Glomerular visceral epithelial cell (primary cell): ENCODE measurements around the gene SDK2.
"Not testable (repeated sequence)": the region's sequence is repeated elsewhere in the genome, so short reads cannot be mapped to it uniquely, and the experiment has no call there.

Source experiments
- DNase-seq: peaks from one replicate; pipeline ENCODE4 v3.0.0-alpha.2; 2016; ENCODE audit errors: extremely low spot score

The SDK2 gene

DNA sequence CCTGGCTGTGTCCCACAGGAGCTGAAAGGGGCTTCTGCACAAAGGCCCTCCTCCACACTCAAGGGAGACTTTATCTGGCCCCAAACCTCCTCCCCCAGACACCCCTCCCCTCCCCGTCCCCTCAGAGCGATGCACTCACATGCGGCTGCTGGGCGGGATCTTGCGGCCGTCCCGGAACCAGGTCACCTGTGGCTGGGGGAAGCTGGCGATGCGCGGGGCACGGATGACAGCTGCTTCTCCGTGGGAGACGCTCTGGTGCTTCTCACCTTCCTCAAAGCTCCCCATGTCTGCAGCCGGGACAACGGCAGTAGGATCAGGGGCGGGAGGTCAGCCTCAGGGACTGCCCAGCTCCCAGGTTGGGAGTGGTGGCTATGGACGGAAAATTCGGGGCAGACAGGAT, 188.5 kb downstream of the SDK2 start:
- no peak for DNase-seq

DNA sequence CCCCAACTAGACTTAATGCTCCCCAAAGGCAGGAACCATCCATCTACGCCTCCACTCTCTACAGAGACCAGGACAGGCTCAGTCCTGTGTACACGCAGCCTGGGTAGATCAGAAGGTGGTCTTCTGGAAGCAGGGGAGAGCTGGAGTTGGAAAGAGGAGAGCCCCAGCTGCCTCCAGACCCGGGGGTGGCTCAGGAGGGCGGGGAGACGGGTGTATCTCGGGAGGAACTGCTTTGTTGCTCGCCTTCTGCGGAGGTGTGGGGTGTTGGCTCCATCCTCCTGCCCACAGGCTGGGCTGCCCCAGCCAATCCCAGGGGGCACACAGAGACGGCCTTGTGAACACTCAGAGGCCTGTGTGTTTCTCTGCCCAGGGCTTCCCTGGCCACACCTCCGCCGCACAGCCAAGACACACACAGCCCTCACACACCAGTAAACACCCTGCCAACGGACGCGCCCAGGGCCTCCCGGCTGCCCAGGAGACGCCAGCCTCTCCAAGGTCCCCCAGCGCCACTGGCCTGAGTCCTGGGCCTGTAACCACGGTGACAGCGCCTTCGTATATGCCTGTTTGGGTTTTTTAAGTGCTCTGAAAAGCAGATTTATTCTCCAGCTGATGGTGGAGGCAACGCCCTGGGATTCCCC, 189.1 kb downstream of the SDK2 start:
- no peak for DNase-seq

DNA sequence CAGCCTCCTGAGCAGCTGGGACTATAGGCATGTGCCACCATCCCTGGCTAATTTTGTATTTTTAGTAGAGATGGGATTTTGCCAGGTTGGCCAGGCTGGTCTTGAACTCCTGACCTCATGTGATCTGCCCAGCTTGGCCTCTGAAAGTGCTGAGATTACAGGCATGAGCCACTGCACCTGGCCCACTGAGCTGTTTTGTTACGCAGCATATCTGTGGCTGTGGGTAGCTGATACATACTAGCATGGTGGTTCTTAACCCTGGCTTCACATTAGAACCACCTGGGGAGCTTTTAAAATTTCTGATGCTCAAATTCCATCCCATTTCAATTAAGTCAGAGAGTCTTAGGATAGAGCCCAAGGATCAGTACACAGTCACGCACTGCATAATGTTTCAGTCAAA, 190.8 kb downstream of the SDK2 start:
- DNase-seq: not testable (repeated sequence)

DNA sequence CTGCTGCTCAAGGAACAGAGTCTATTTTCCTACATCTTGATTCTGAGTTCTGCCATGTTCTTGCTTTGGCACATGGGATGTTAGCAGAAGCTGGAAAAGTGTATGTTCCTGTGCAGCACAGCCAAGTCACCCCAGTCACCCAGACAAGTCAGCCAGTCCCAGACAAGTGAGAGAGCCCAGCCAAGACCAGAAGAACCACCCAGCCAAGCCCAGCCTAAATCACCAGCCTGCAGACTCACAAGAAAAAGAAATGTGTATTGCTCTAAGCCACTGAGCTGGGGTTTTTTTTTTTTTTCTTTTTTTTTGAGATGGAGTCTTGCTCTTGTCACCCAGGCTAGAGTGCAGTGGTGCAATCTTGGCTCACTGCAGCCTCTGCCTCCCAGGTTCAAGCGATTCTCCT, 191.2 kb downstream of the SDK2 start:
- no peak for DNase-seq

DNA sequence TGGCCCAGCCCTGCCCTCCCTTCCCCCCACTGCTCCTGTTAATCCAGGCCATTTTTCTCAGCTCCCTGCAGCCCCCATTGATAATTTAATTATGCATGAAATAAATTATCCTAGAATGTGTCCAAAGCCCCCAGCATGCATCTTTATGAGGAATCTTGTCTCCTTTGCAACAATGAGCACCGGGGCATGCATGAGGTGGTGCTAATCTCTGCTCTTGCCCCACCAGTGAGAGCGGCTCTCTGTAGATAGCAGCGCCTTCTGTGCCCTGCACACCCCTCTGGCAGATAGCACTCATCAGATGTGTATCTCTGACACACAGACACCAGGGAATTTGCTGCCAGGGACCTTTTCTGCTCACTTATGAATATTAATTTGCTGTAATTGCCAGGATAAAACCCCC, 192.2 kb downstream of the SDK2 start:
- no peak for DNase-seq

DNA sequence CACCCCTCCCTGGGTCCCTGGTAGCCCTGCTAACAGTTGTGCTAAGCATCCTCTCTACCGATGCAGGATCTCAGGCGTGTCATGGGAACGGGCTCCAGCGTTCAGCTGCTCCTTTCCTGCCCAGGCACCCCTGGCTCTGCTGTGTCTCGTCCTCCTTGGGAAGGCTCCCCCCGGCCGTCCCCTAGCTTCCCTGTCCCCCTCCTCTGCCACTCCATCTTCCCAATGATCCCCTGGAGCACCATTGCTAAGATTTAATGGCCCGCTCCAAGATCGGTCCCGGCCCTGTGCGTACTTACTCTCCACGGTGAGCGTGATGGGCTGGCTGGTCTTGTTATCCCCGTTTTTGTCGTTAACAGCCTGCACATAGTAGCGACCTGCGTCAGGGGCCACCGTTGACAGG, 196.9 kb downstream of the SDK2 start:
- no peak for DNase-seq

DNA sequence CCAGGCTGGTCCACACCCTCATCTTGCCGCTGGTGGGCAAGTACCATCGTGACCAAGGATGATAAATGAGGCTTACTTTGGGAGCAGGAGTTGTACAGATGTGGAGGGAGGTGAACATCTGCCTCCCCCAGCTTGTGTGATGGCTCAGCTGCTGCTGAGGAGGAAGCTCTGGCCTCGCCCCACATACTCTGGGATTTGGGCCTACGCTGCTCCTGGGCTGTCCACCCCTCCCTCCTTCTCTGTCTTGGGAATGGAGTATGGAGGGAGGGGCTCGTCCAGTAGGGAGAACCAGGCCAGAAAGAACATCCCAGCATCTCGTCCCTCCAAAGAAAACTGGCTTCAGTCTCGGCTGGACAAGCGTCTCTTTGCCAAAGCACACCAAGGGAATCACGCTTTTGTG, 197.6 kb downstream of the SDK2 start:
- DNase-seq: no peak

DNA sequence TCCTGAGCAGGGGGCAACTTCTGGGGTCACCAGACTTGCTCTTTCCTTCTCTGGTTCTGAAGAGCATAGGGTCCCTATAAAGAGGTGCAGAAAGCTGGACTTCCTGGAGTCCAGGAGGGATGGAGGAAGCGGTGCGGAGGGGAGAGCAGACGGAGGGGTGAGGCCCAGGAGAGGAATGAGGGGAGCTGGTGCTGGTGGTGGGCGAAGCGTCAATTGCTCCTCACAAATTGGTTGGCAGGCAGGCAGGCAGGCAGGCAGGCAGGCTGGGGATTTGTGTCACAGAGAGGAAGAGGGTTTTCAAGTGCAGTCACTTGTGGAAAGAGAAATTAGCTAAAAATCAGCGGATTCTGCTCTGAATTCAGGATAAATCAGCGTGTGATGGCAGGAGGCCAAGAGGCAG, 198.8 kb downstream of the SDK2 start:
- DNase-seq: no peak

DNA sequence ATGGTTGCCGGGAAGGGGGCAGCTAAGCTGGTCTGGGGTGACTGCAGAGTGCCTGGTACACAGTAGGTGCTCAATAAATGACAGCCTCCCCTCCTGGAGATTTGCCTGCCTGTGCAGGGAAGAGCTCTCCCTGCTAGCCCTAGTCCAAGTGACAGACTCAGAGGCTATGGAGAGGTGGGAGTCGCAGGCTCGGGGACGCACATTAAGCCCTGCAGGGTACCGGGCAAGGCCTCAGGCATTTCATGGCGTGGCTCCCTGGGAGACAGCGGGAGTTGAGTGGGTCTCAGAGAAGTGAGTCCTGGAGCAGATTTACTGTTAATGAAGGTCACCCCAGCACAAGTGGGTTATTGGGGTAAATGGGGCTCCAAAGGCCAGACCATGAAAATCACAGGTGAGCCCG, 200.2 kb downstream of the SDK2 start:
- no peak for DNase-seq

DNA sequence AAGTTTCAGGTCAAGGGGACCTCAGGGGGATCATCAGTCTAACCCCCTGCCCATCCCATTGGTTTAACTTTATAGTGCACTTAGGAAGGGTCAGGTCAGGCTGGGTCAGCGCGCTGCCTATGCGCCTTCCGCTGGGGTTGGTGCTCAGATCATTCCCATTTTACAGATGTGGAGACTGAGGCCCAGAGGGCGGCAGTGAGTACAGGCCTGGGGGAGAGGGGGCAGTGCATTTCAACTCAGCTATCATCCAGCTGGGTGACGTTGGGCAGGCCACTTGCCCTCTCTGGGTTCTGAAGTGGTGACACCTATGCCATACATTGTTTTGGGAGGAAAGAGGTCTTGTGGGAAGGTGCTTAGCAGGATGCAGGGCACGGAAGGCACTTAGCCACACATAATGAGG, 204.6 kb downstream of the SDK2 start:
- DNase-seq: no peak

DNA sequence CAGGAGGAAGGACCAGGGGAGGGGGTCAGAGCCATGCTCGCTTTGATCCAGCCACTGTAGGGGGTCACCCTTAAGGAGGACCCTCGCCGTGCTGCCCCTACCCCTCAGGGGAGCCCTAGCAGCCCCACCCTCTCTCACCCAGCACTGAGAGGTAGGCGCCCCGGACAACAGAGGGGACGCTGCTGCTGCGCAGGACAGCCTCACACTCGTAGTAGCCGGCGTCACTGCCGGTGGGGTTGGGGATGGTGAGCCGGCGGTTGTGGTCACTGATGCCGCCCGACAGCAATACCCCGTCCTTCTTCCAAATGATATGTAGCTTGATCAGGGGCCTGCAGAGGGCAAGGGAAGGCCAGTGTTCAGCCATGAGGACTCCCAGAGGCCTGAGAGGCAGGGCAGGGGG, 206.4 kb downstream of the SDK2 start:
- no peak for DNase-seq

DNA sequence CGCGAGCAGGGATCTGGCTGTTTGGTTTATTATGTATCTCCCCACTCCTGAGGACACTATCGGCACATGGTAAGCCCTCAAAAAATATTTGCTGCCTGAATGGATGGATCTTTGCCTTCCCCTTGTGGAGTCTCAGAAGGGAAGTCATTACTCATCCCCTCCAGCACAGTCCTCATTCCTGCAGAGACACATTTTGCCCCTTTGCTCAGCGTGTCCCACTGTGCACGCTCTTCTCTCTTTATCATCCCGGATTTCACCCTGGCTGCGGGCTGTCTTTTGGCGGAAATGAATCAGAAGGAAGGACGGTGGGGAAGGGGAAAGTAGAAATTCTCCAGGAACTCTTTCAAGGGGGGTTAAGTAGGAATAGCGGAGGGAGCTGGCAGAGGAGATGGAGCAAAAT, 207.3 kb downstream of the SDK2 start:
- no peak for DNase-seq

DNA sequence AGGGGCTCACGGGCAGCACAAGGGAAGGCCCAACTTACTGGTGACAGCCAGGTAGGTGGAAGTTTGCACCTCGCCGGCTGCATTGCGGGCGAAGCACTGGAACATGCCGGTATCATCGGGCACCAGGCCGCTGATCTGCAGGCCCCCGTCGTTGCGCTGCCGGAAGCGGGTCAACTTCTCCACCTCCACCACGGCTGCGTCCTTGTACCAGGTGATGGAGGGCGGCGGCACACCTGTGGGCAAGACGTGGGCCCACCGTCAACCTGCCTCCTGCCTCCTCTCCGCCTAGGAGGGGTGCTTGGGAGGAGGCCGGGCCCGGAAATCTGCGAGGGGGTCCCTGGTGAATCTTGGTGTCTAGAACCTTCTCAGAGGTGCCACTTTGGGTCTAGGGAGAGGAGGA, 208.8 kb downstream of the SDK2 start:
- no peak for DNase-seq

DNA sequence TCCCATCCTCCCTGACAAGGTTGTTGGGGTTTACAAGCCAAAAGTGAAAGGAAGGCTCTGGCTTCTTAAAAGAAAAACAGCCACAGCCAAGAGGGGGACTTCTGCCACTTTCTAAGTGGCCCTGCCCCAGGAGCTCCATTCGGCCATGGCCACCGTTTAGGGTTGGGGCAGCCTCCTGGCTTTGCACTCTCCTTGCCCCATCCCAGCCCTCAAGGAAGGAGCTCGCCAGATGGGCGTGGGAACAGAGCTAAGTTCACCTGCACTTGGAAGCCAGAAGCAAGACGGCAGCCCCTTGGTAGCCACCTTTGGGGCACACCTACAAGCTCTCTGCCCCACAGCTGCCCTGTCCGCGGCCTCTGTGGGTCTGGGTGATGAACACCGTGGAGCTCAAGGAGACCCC, 210.1 kb downstream of the SDK2 start:
- no peak for DNase-seq

DNA sequence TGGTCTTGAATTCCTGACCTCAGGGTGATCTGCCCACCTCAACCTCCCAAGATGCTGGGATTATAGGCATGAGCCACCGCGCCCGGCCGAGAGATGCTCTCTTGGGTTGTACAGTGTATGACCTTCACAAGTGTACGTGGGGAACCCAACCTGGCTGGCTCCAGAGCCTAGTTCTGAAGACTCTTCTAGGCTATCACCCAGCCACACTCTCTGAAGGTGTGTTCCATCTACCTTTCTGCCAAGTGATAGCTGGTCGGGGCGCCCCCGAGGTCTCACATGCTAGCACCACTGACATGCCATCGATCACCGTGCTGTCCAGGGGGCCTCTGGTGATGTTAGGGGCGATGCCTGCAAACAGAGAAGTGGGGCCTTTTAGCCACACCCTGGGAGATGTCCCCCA, 210.7 kb downstream of the SDK2 start:
- DNase-seq: no peak

DNA sequence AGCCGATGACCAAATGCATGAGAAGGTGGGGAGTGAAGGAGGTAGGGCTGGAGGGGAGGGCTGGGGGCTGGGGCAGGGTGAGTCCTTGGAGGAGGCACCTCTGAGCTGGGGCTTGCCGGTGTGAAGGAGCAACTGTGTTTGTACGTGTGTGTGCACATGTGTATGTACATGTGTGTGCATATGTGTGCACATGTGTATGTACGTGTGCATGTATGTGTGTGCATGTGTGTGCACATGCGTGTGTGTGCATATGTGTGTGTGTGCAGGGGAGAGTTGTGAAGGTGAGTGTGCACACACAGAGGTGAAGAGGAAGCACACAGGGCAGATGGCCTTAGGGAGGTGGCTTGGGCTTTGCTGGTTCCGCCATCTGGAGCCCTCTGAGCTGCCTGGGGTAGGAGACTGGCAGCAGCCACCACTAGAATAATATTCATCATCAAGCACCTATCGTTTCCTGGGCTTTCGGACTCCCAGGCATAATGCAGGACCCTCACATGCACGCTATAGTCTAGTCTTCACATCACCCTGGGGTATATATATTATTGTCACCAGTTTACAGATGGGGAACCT, 211.5 kb downstream of the SDK2 start:
- no peak for DNase-seq

DNA sequence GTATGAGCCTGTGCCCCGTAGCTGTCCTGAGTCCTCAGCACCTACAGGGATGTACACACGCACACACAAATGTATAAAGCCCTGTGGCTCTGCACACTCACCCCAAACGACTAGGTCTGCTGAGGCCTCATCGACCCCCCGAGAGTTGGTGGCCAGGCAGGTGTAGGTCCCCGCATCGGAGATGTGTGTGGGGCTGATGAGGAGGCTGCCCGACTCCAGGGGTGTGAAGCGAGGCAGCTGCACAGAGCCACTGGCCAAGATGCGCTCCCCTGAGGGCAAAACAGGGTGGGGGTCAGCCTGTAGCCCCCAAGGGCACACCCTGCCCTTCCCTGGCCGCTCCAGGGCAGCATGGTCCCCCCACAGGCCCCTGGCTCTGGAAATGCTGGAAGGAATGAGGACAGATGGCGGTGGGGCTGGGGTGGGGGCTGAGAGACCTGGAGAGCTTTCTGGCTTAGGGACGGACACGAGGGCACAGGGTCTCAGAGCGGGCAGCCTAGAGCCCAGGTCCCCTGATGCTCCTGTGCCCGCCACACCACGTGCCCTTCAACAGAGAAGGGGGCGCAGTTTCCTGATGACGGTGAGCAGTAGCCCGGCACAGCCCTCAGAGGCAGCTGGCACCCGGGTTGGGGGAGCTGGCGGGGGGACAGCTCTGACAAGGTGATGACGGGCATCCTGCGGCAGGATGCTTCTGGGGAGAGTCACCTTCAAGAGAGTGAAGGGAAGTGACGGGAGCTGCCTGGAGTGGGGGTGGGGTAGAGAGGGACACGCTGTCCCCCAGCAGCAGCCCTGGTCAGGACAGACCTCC, 212.6 kb downstream of the SDK2 start:
- no peak for DNase-seq

DNA sequence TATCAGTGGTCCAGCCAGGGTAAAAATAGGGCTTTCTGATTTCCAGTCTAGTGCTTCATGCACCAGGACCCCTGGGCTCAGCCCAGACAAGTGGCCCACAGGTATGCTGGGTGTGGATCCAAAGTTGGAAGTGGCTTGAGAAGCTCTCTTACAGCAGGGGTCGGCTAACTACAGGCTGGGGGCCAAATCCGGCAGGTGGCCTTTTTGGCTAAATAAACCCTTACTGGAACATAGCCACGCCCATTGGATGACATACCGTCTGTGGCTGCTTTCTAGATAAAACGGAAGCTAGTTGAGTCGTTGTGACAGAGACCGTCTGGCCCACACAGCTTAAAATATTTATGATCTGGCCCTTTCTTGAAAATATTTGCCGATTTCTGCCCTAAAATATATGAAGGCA, 213.4 kb downstream of the SDK2 start:
- DNase-seq: no peak

DNA sequence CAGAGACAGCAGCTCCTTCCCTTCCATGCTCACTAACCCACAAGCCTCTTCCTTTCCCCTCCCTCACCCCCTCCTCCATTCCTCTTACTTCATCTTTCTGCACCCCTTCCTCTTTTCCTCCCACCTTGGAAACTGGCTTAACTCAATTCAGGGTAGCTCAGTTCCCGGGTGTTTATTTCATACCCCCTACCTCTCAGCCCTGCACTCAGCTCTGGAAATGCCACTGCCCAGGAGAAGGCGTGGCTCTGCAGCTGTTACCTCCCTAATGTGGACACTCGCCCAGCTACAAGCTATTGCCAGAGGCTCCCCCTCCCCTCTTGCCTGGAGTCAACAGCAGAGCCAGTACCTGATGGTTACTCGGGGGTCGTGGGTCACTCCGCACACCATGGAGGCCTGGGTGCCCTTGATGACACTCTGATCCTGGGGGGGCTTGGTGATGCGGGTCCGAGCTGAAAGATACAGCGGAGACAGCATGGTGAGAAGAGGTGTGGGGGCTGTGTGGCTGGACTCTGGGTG, 214.0 kb downstream of the SDK2 start:
- no peak for DNase-seq

DNA sequence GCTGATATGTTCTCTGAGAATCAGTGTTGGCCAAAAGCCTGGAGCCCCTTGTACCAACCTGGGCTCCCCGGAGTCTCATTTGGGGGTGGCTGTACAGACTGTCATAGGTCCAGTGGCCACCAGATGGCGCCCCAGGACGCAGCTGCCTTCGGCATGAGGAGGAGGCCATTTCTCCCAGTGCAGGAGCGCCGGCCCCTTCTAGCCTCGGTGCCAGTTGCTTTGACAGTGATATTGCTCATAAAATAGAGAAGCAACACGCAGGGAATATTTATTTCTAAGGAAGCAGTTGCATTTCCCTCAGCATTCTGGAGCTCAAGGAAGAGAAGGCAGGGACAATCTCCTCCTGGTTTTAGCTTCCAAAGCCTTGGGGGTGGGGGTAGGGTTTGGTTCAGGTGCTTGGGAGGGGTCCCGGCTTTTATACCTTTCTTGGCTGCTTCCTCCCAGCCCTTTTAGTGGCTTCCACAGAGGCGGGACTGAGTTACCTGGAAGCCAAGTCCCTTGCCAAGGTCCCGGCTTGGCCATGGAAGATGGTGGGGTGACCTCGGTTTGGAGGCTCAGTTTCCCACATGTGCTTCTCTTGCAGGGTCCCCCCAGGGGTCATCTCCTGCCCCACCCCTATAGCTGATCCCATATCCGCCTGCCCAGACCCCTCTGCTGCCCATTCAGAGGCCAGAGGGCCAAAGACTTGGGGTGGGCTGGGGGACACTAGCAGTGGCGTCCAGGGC, 214.6 kb downstream of the SDK2 start:
- DNase-seq: peak; percentile 74

DNA sequence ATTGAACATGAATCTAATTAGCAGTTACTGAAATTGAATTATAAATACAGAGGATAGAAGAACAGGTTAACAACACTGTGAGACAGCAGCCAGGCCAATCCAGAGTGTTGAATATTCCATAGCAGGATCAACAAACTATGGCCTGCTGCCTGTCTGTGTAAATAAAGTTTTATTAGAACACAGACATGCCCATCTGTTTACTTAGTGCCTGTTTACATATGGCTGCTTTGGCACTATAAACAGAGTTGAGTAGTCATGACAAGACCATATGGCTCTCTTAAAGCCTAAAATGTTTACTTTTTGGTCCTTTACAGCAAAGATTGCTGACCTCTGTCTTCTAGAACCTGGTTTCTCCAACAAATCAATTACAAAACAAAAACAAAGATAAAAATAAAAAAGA, 217.0 kb downstream of the SDK2 start:
- no peak for DNase-seq

DNA sequence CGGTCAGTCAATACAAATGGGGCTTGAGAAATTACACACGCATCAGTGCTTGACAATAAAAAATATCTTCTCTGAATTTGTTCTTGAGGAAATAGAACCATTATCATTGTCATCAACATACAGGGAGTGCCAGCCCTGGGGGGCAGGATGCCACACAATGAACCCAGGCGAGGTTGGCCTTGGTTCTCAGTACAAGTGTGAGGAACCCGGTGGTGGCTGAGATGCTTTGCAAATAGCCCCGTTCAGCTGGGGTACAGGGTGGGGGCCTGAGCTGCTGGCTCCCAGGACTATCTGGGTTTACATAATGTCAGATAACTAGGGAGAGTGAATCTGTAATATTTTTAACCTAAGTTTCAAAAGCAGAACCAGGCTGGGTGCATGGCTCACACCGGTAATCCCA, 219.7 kb downstream of the SDK2 start:
- no peak for DNase-seq

DNA sequence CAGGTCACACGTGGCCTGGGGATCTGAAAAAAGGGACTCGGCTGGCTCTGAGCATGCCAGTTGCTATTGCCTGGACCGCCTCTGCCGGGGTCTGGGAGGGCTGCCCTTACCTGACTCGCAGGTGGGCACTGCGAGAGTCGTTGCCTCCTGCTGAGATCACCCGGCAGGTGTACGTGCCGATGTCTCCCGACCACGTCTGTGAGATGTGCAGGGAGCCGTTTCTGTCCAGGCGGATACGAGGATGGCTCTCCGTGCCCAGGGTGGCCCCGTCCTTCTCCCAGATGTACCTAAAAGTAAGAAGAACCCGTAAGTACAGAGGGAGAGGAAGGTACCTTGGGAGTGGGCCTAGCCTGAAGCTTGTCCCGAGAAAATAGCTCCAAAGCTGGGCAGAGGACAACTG, 220.4 kb downstream of the SDK2 start:
- DNase-seq: no peak
